Stimulated activated memory B cell treated with anti-CD40 and anti-IgM and Interleukin-4, amounts not matched to agents 10 μg/mL and 1 μg/mL and 100 μg/mL, for 72 hours (primary cell): ENCODE results near the gene STARD10.
A peak's percentile ranks its signal among the peaks of the same experiment; 100 is the strongest.

Experiments used
- ATAC-seq: fragments of 150-1000 bp; cut with Tn5 transposase; 2 replicates; pipeline ENCODE4 v1.10.0; 2021
- H3K27ac Mint-ChIP-seq: one replicate; pipeline ENCODE4 v1.8.0; 2022; ENCODE audit warnings: mild to moderate bottlenecking, mixed read lengths
- H3K27me3 Mint-ChIP-seq: one replicate; pipeline ENCODE4 v1.8.0; 2022; ENCODE audit warnings: mixed read lengths
- H3K36me3 Mint-ChIP-seq: one replicate; pipeline ENCODE4 v1.8.0; 2022; ENCODE audit warnings: mixed read lengths
- H3K4me1 Mint-ChIP-seq: one replicate; pipeline ENCODE4 v1.8.0; 2022; ENCODE audit warnings: mixed read lengths
- H3K4me3 Mint-ChIP-seq: one replicate; pipeline ENCODE4 v1.8.0; 2022; ENCODE audit warnings: mild to moderate bottlenecking, moderate library complexity, mixed read lengths
- H3K9me3 Mint-ChIP-seq: one replicate; pipeline ENCODE4 v1.8.0; 2022; ENCODE audit warnings: mixed read lengths

Gene STARD10

GRCh38 chr11:72793425-72794367 lies at the start of gene STARD10:
STARD10 (minus strand) TSS chr11:72794047; CDS start chr11:72781181, 12,866 bp downstream.
- ATAC-seq: peak; percentile 98
- H3K9me3 Mint-ChIP-seq: no peaks in the 10 kb centered on the region
- no peaks in the 10 kb centered on the region for H3K36me3 Mint-ChIP-seq
- H3K4me3 Mint-ChIP-seq: peak within 1 kb of the TSS; percentile 97
- H3K4me1 Mint-ChIP-seq: peaks cover 36% of the 10 kb centered on the region
- peak within 1 kb of the TSS; percentile 97 for H3K27ac Mint-ChIP-seq
- no peaks in the 10 kb centered on the region for H3K27me3 Mint-ChIP-seq

- Mint-ChIP-seq H3K27ac (no peak overlapping the region), H3K4me1 (peaks cover 5% of the 10 kb centered on the region), H3K27me3 (no peaks in the 10 kb centered on the region), H3K36me3 (peaks cover 55% of the 10 kb centered on the region), H3K4me3 (no peak overlapping the region), H3K9me3 (no peaks in the 10 kb centered on the region)
- no peak for ATAC-seq
These were observed 48.9 kb upstream of the STARD10 start for GRCh38 chr11:72842653-72843330.

- ATAC-seq: no peak
These were observed 48.3 kb upstream of the STARD10 start for GRCh38 chr11:72842126-72842525.

GRCh38 chr11:72841397-72841796 lies 47.5 kb upstream of the STARD10 start:
- H3K36me3 Mint-ChIP-seq: peaks cover 50% of the 10 kb centered on the region
- H3K27ac Mint-ChIP-seq: peak overlapping the region; percentile 30
- no peak overlapping the region for H3K4me3 Mint-ChIP-seq

More at GRCh38 chr11:72842126-72842525, 48.3 kb upstream of the STARD10 start:
- H3K27ac Mint-ChIP-seq: peak overlapping the region; percentile 30
- no peaks in the 10 kb centered on the region for H3K27me3 Mint-ChIP-seq
- H3K4me3 Mint-ChIP-seq: no peak overlapping the region
- H3K9me3 Mint-ChIP-seq: no peaks in the 10 kb centered on the region
- peaks cover 52% of the 10 kb centered on the region for H3K36me3 Mint-ChIP-seq
- H3K4me1 Mint-ChIP-seq: peaks cover 5% of the 10 kb centered on the region

GRCh38 chr11:72840780-72841179 lies 46.9 kb upstream of the STARD10 start:
- H3K36me3 Mint-ChIP-seq: peaks cover 52% of the 10 kb centered on the region
- ATAC-seq: no peak
- H3K4me1 Mint-ChIP-seq: peaks cover 5% of the 10 kb centered on the region
- no peaks in the 10 kb centered on the region for H3K27me3 Mint-ChIP-seq
- no peaks in the 10 kb centered on the region for H3K9me3 Mint-ChIP-seq
- no peak overlapping the region for H3K4me3 Mint-ChIP-seq
- H3K27ac Mint-ChIP-seq: no peak overlapping the region

More at GRCh38 chr11:72841397-72841796, 47.5 kb upstream of the STARD10 start:
- H3K4me1 Mint-ChIP-seq: peaks cover 5% of the 10 kb centered on the region
- no peak for ATAC-seq
- no peaks in the 10 kb centered on the region for H3K27me3 Mint-ChIP-seq
- H3K9me3 Mint-ChIP-seq: no peaks in the 10 kb centered on the region

GRCh38 chr11:72838691-72839305 lies 45.0 kb upstream of the STARD10 start:
- Mint-ChIP-seq H3K36me3 (peaks cover 46% of the 10 kb centered on the region), H3K27me3 (no peaks in the 10 kb centered on the region), H3K27ac (peak overlapping the region; percentile 36), H3K9me3 (no peaks in the 10 kb centered on the region), H3K4me3 (no peak overlapping the region), H3K4me1 (peaks cover 5% of the 10 kb centered on the region)
- ATAC-seq: no peak

GRCh38 chr11:72836111-72836510 lies 42.3 kb upstream of the STARD10 start:
- Mint-ChIP-seq H3K36me3 (peaks cover 44% of the 10 kb centered on the region), H3K27ac (peak overlapping the region; percentile 48), H3K4me1 (peaks cover 17% of the 10 kb centered on the region)

GRCh38 chr11:72834905-72835304 lies 41.1 kb upstream of the STARD10 start:
- peaks cover 48% of the 10 kb centered on the region for H3K36me3 Mint-ChIP-seq
- ATAC-seq: no peak
- H3K4me1 Mint-ChIP-seq: peaks cover 27% of the 10 kb centered on the region
- peak overlapping the region; percentile 48 for H3K27ac Mint-ChIP-seq
- no peak overlapping the region for H3K4me3 Mint-ChIP-seq
- H3K9me3 Mint-ChIP-seq: no peaks in the 10 kb centered on the region
- H3K27me3 Mint-ChIP-seq: no peaks in the 10 kb centered on the region

More at GRCh38 chr11:72836111-72836510, 42.3 kb upstream of the STARD10 start:
- no peaks in the 10 kb centered on the region for H3K9me3 Mint-ChIP-seq
- no peaks in the 10 kb centered on the region for H3K27me3 Mint-ChIP-seq
- no peak for ATAC-seq
- no peak overlapping the region for H3K4me3 Mint-ChIP-seq

GRCh38 chr11:72833811-72834493 lies 40.1 kb upstream of the STARD10 start:
- H3K4me1 Mint-ChIP-seq: peaks cover 29% of the 10 kb centered on the region
- ATAC-seq: no peak
- H3K36me3 Mint-ChIP-seq: peaks cover 47% of the 10 kb centered on the region
- H3K27ac Mint-ChIP-seq: peak overlapping the region; percentile 48
- no peaks in the 10 kb centered on the region for H3K9me3 Mint-ChIP-seq
- no peaks in the 10 kb centered on the region for H3K27me3 Mint-ChIP-seq
- H3K4me3 Mint-ChIP-seq: no peak overlapping the region

- Mint-ChIP-seq H3K9me3 (no peaks in the 10 kb centered on the region), H3K4me3 (no peak overlapping the region), H3K27ac (peak overlapping the region; percentile 63), H3K36me3 (peaks cover 45% of the 10 kb centered on the region), H3K27me3 (no peaks in the 10 kb centered on the region), H3K4me1 (peaks cover 37% of the 10 kb centered on the region)
- no peak for ATAC-seq
These were observed 39.4 kb upstream of the STARD10 start for GRCh38 chr11:72833083-72833733.

- peaks cover 45% of the 10 kb centered on the region for H3K36me3 Mint-ChIP-seq
- no peaks in the 10 kb centered on the region for H3K27me3 Mint-ChIP-seq
- no peaks in the 10 kb centered on the region for H3K9me3 Mint-ChIP-seq
- H3K4me3 Mint-ChIP-seq: no peak overlapping the region
- ATAC-seq: no peak
- H3K4me1 Mint-ChIP-seq: peaks cover 42% of the 10 kb centered on the region
- peak overlapping the region; percentile 63 for H3K27ac Mint-ChIP-seq
These were observed 38.6 kb upstream of the STARD10 start for GRCh38 chr11:72832301-72833082.

- Mint-ChIP-seq H3K36me3 (peaks cover 51% of the 10 kb centered on the region), H3K27me3 (no peaks in the 10 kb centered on the region), H3K4me3 (no peak overlapping the region), H3K9me3 (no peaks in the 10 kb centered on the region), H3K27ac (peak overlapping the region; percentile 63), H3K4me1 (peaks cover 48% of the 10 kb centered on the region)
- ATAC-seq: peak; percentile 60
These were observed 37.9 kb upstream of the STARD10 start for GRCh38 chr11:72831521-72832300.

- no peak overlapping the region for H3K4me3 Mint-ChIP-seq
- H3K27me3 Mint-ChIP-seq: no peaks in the 10 kb centered on the region
- ATAC-seq: no peak
- H3K36me3 Mint-ChIP-seq: peaks cover 40% of the 10 kb centered on the region
- no peaks in the 10 kb centered on the region for H3K9me3 Mint-ChIP-seq
- peaks cover 65% of the 10 kb centered on the region for H3K4me1 Mint-ChIP-seq
- H3K27ac Mint-ChIP-seq: peak overlapping the region; percentile 67
These were observed 36.2 kb upstream of the STARD10 start for GRCh38 chr11:72829884-72830533.
